HepG2 (cell line): Measurements from ENCODE around the gene PCDHGC5. TPM values are rescaled to one million over a fixed set of nuclear protein-coding genes. Genes with fewer than 3 reads are reported as not detected.

Experiments used
- CREB1 ChIP-seq, 2 experiments: fragments of 450-650 bp in 1 of 2; IDR thresholded peaks; 2 replicates each; pipeline ENCODE4 v1.6.1; 2016 to 2017; ENCODE audit warnings: control low read depth in 1 of 2, mild to moderate bottlenecking in 1 of 2, missing compliant biosample characterization in 1 of 2, missing genetic modification characterization in 1 of 2
- FOXA1 ChIP-seq, 2 experiments: fragments of 450-650 bp in 1 of 2; sonication (generic) in 1 of 2; formaldehyde crosslinking in 1 of 2; IDR thresholded peaks; 2 replicates each; pipeline versions ENCODE4 v1.4.0 to v1.6.1; 2016 to 2020; ENCODE audit warnings: missing genetic modification reagents in 1 of 2
- HNF1A ChIP-seq, 2 experiments: sonication (generic) in 1 of 2; formaldehyde crosslinking in 1 of 2; IDR thresholded peaks; 2 replicates each; pipeline versions ENCODE4 v1.4.0 to v1.6.1; 2016 to 2020; ENCODE audit warnings: borderline replicate concordance in 1 of 2, low read depth in 1 of 2, mild to moderate bottlenecking in 1 of 2, missing genetic modification reagents in 1 of 2
- HNRNPL ChIP-seq: fragments of 200-400 bp; formaldehyde crosslinking; IDR thresholded peaks from 2 replicates; pipeline ENCODE4 v1.6.1; 2017; ENCODE audit warnings: mild to moderate bottlenecking, low read depth, low read length
- PAF1 ChIP-seq: IDR thresholded peaks from 2 replicates; pipeline ENCODE4 v1.6.1; 2016; ENCODE audit warnings: missing genetic modification reagents, missing compliant biosample characterization
- SALL1 ChIP-seq: sonication (generic); formaldehyde crosslinking; IDR thresholded peaks from 2 replicates; pipeline ENCODE4 v1.8.0; 2022; ENCODE audit warnings: mild to moderate bottlenecking, missing genetic modification reagents
- SMYD3 ChIP-seq: sonication (generic); formaldehyde crosslinking; IDR thresholded peaks from 2 replicates; pipeline ENCODE4 v1.8.1; 2023; ENCODE audit warnings: mild to moderate bottlenecking, missing genetic modification reagents
- ZNF331 ChIP-seq: sonication (generic); formaldehyde crosslinking; IDR thresholded peaks from 2 replicates; pipeline ENCODE4 v1.4.0; 2020; ENCODE audit warnings: missing genetic modification reagents
- ZNF441 ChIP-seq: sonication (generic); formaldehyde crosslinking; IDR thresholded peaks from 2 replicates; pipeline ENCODE4 v1.7.0; 2021; ENCODE audit warnings: missing genetic modification reagents, borderline replicate concordance
- ZNF496 ChIP-seq: sonication (generic); formaldehyde crosslinking; IDR thresholded peaks from 2 replicates; pipeline ENCODE4 v1.8.1; 2023; ENCODE audit warnings: mild to moderate bottlenecking, moderate library complexity, missing genetic modification reagents; ENCODE audit not compliant: insufficient replicate concordance
- ZSCAN31 ChIP-seq: sonication (generic); formaldehyde crosslinking; IDR thresholded peaks from 2 replicates; pipeline ENCODE4 v1.5.0; 2020; ENCODE audit warnings: low read depth, mild to moderate bottlenecking, missing genetic modification reagents
- polyA plus RNA-seq, 8 experiments: library from polyadenylated mRNA; depleted of rRNA in 3 of 8; stranded (reverse) in 7 of 8; unstranded in 1 of 8; fragments of >200 nt; fragmentation: Illumina TruSeq in 4 of 8; extraction: Trizol in 4 of 8; gene quantifications; 2 replicates each; pipeline versions ENCODE4 v1.2.1 to v1.2.3, GENCODE V29; 2011 to 2016; ENCODE audit warnings: low read depth in 4 of 8, missing spikeins in 1 of 8, mixed read lengths in 1 of 8; ENCODE audit not compliant: insufficient read depth in 1 of 8
- total RNA-seq, 5 experiments: library from RNA; depleted of rRNA; stranded (reverse); fragments of >200 nt; fragmentation: Illumina TruSeq; extraction: Trizol; gene quantifications; 2 replicates each; pipeline ENCODE4 v1.2.3, GENCODE V29; 2016; ENCODE audit warnings: low read depth in 1 of 5

The PCDHGC5 gene
- total and polyA plus RNA-seq, 2 of the 13 experiments (the other 11 are each of a cell fraction or from before 2014, with no cell fraction given) = 0.03 TPM; not detected in 1

DNA sequence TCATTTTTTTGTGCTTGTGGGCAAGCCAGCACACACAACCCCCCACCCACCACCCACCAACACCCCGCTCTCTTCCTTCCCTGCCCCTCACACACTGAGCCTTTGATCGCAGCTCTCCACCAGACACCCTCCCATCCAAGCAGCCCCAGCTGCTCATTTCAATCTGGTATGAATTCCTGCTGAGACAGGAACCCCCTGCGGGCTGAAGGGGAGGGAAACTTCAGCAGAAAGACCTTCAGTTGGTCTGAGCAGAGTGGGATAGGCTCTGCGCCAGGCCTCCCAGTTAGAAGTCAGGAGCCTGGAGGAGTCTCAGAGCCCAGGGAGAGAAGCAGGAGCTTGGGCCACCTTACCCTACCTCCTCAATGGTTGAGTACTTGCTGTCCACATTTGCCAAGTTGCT, 7.2 kb downstream of the PCDHGC5 start (continued):
- TF ChIP-seq ZSCAN31 = no peak
- no peak for TF ChIP-seq SALL1 (CRISPR knock-in tag)
- TF ChIP-seq FOXA1 (IDR thresholded peaks at IDR 0.05) = no peak
- TF ChIP-seq FOXA1 (CRISPR knock-in tag; IDR thresholded peaks at IDR 0.05) = no peak
- no peak for TF ChIP-seq CREB1 (IDR thresholded peaks at IDR 0.05)
- no peak for TF ChIP-seq CREB1 (CRISPR knock-in tag; IDR thresholded peaks at IDR 0.05)
- TF ChIP-seq PAF1 = no peak
- no peak for TF ChIP-seq ZNF331 (CRISPR knock-in tag)
- TF ChIP-seq HNRNPL = no peak
- no peak for TF ChIP-seq HNF1A (IDR thresholded peaks at IDR 0.05; ENCODE audit: low read depth)
- no peak for TF ChIP-seq HNF1A (CRISPR knock-in tag; IDR thresholded peaks at IDR 0.05; ENCODE audit: borderline replicate concordance)
- no peak for TF ChIP-seq SMYD3 (CRISPR knock-in tag)
- no peak for TF ChIP-seq ZNF441 (CRISPR knock-in tag)
- no peak for TF ChIP-seq ZNF496 (CRISPR knock-in tag)
